GM10847 (cell line): ENCODE measurements around the gene CFAP70.

ENCODE experiments used
- POLR2A ChIP-seq: IDR thresholded peaks from 2 replicates; pipeline ENCODE4 v1.6.1; 2011; ENCODE audit not compliant: insufficient read length; ENCODE audit errors: extremely low read depth

CFAP70 gene

GRCh38 chr10:73357821-73358220, 843 bp downstream of the CFAP70 start:
- no peak for TF ChIP-seq POLR2A

GRCh38 chr10:73357166-73357565, 1.5 kb downstream of the CFAP70 start:
- no peak for TF ChIP-seq POLR2A

DNA sequence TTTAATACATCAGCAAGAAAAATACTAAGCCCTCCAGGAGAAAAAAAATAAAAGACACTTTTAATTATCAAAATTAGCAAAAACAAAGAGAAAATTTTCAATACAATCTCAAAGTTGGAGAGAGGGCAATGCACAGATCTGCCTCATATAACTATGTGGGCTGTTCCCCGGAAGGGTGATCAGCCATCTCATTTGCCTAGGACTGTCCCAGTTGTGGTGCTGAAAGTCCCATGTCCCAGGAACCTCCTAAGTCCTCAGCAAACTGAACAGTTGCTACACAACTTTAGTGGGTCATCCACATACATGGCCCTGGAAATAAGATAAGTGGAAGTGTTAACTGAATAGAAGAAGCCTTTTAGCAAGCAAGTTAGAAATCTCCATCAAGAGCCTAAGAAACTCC, 14.4 kb downstream of the CFAP70 start:
- TF ChIP-seq POLR2A, result no peak

GRCh38 chr10:73340121-73340520, 18.5 kb downstream of the CFAP70 start:
- no peak for TF ChIP-seq POLR2A

DNA sequence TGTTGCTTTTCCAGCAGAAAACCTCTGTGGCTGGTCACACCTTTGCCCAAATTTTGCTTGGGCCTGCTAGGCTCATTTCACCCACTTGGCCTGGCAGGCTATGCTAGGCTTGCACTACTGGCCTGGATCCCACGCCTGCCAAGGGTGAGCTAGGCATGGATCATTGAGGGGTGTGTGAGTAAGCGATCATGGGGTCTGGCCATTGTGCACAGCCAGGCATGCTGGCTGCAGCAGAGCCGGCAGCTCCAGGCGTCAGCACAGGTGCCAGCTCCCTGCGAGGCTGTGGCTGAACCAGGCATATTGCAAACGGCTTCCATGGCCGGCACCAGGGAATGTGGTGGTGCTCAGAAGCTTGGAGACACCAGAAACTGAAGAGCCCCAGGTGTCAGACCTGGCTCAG, 19.2 kb downstream of the CFAP70 start:
- TF ChIP-seq POLR2A, result no peak

- TF ChIP-seq POLR2A, result no peak
Measured at GRCh38 chr10:73338801-73339368, 19.8 kb downstream of the CFAP70 start.

- TF ChIP-seq POLR2A, result no peak
Measured at GRCh38 chr10:73333202-73333601, 25.5 kb downstream of the CFAP70 start.

GRCh38 chr10:73332379-73332778, 26.3 kb downstream of the CFAP70 start:
- TF ChIP-seq POLR2A, result no peak

DNA sequence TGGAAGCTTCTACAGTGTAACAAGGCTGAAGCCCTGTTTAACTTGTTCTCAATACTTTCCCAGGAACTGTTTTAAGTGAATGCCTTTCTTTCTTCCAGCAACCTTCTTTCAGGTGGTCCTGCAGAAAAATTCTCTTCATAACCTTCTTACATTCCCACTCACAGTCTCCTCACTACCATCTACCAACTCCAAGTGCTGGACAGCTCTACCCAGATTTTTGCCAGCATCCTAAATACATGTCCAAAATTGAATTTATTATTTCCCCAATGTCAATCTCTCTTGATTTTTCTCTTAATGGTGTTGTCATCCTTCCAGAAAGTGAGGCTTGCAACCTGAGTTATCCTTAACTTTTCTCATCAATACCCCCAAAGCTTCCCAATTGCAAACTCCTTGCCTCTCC, 48.2 kb downstream of the CFAP70 start:
- no peak for TF ChIP-seq POLR2A

DNA sequence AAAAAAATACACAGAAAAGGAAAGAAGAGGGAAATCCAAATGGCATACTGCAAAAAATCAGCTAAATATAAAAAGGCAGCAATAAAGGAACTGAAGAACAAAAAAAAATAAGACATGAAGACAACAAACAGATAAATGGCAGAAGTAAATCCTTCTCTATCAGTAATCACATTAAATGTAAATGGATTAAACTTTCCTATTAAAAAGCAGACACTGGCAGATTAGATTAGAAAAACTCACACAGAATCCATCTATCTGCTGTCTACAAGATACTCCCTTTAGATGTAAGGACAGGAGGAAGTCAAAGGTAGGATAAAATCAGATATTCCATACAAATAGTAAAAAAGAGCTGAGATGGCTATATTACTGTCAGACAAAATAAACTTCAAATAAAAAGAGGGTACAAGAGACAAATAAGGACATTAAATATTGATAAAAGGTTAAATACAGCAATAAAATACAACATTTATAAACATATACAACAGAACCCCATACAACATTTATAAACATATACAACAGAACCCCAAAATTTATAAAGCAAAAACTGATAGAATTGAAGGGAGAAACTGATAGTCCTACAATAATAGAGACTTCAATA, 51.4 kb downstream of the CFAP70 start:
- TF ChIP-seq POLR2A, result no peak

GRCh38 chr10:73306171-73306708, 52.4 kb downstream of the CFAP70 start:
- no peak for TF ChIP-seq POLR2A

GRCh38 chr10:73296946-73297345, 61.7 kb downstream of the CFAP70 start:
- TF ChIP-seq POLR2A, result no peak

- no peak for TF ChIP-seq POLR2A
Measured at GRCh38 chr10:73293461-73293860, 65.2 kb downstream of the CFAP70 start.

GRCh38 chr10:73289958-73290357, 68.7 kb downstream of the CFAP70 start:
- no peak for TF ChIP-seq POLR2A

DNA sequence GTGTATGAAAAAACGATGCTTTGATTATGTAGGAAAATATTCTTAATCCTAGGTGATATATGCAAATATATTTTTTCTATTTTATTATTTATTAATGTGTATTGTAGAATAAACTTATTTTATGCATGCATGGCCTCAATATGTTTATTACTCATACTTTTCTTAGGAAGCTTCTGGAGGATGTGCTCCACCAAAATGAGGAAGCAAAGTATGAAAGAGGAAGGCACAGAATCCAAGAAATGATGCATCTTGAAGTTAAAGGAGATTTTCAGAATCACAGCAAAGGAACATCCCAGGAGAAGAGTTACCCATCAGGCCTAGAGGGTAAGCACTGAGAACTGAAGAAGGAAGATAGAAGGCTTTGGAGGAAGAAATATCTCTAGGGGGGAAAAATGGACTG, 71.2 kb downstream of the CFAP70 start:
- TF ChIP-seq POLR2A, result no peak

DNA sequence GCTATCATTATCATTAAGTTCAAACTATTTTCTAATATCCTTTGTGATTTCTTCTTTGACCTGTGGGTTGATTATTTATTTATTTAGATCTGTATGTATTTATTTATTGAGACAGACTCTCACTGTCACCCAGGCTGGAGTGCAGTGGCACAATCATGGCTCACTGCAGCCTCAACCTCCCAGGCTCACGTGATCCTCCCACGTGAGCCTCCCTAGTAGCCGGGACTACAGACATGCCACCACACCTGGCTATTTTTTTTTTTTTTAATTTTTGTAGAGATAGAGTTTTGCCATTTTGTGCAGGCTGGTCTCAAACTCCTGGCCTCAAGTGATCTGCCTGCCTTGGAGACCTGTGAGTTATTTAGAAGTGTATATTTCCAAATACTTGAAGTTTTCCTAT, 77.6 kb downstream of the CFAP70 start:
- no peak for TF ChIP-seq POLR2A

- TF ChIP-seq POLR2A, result no peak
Measured at GRCh38 chr10:73264423-73264822, 94.2 kb downstream of the CFAP70 start.
